ENCODE data around the gene RARRES1.

The RARRES1 gene

DNA sequence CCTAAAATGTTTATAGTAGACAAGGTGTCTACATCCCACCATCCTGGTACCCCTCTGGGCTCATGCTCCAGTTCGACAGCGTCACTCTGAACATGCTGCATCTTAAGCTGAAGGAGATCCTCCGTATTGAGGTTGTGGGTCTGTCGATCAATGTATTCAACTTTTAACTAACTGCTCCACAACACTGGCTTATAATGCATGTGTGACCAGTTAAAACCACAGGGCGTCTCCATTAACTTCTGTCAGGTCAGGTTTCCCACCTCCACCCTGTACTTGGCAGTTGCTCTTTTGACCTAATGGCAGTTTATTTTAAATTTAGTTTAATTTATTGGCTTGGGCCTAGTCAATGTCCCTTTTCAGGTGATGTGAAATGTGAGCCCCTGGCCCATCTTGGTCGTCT lies 17.8 kb upstream of the RARRES1 start:
- TF ChIP-seq, protein P1, sequence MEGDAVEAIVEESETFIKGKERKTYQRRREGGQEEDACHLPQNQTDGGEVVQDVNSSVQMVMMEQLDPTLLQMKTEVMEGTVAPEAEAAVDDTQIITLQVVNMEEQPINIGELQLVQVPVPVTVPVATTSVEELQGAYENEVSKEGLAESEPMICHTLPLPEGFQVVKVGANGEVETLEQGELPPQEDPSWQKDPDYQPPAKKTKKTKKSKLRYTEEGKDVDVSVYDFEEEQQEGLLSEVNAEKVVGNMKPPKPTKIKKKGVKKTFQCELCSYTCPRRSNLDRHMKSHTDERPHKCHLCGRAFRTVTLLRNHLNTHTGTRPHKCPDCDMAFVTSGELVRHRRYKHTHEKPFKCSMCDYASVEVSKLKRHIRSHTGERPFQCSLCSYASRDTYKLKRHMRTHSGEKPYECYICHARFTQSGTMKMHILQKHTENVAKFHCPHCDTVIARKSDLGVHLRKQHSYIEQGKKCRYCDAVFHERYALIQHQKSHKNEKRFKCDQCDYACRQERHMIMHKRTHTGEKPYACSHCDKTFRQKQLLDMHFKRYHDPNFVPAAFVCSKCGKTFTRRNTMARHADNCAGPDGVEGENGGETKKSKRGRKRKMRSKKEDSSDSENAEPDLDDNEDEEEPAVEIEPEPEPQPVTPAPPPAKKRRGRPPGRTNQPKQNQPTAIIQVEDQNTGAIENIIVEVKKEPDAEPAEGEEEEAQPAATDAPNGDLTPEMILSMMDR (conservative IDR thresholded peaks at IDR 0.05; ENCODE audit: low read depth, low read length), result no peak
- no peak for DNase-seq (ENCODE audit: low read depth)
- H3K4me3 ChIP-seq (ENCODE audit: low read depth, low read length), result no peak overlapping the region

DNA sequence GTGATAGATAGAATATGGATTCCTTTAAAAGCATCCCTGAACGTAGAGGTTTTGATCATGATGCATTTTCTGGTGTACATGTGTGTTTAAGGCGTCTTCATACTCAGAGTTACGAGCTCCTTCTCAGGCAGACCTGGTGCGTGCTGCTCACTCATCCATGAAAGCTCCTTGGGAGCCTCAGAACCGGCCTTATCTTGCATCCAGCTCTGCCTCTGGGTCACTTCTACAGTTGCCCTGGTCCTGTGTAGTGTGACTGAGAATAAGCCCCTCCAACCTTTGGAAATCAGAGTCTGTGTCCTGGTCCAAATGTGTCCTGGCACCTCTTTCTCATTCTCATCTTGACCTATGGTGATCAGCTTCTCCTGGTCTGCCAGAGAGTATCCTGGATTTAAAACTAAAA lies 17.3 kb upstream of the RARRES1 start:
- DNase-seq (ENCODE audit: low read depth), result no peak
- H3K4me3 ChIP-seq (ENCODE audit: low read depth, low read length), result no peak overlapping the region
- TF ChIP-seq, protein P1 (conservative IDR thresholded peaks at IDR 0.05; ENCODE audit: low read depth, low read length), result no peak

DNA sequence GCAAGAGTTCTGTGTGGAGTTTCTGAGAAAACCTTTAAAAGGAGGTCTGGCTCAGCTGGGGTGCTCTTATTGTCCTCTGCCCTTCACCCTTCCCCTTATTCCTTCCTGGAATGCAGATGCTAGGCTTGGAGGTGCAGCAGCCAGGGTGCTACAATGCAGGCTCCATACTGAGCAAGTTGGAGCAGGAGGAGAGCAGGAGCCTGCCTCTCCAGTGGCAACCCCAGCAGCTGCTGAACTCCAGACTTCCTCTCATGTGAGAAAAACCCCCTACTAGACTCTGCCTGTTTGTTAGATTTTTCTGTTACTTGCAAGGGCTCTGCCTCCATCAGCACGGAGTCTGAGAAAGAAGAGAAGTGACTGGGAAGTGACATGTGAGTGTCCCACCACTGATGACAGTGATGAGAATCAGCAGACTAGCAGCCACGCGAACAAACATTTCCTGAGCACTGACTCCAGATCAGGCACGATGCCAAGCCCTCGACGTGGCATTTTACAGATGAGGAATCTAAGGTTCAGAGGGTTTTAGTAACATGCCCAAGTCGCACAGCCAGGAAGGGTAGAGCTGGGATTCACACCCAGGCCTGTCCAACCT lies 16.1 kb upstream of the RARRES1 start:
- DNase-seq (ENCODE audit: low read depth), result peak; percentile 62
- no peak overlapping the region for H3K4me3 ChIP-seq (ENCODE audit: low read depth, low read length)
- TF ChIP-seq, protein P1 (conservative IDR thresholded peaks at IDR 0.05; ENCODE audit: low read depth, low read length), result no peak

DNA sequence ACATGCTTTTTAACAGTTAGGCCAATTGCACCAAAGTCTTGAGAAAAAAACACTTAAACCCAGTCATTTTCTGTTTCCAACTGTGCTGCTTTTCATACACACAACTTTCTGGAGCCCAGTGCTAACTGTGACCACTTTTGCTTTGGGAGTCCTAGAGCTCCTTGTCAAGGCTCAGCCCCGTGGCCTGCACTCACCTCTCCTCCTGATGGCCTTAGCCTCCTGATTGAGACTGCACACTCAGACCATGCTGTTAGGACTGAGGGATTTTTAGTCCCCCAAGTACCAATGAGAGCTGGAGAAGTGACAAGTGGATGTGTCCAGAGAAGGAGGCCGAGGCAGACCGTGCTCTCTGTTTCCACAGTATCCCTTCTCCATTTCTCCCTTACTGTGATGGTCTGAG lies 15.2 kb upstream of the RARRES1 start:
- H3K4me3 ChIP-seq (ENCODE audit: low read depth, low read length), result no peak overlapping the region
- DNase-seq (ENCODE audit: low read depth), result no peak
- TF ChIP-seq, protein P1 (conservative IDR thresholded peaks at IDR 0.05; ENCODE audit: low read depth, low read length), result no peak

DNA sequence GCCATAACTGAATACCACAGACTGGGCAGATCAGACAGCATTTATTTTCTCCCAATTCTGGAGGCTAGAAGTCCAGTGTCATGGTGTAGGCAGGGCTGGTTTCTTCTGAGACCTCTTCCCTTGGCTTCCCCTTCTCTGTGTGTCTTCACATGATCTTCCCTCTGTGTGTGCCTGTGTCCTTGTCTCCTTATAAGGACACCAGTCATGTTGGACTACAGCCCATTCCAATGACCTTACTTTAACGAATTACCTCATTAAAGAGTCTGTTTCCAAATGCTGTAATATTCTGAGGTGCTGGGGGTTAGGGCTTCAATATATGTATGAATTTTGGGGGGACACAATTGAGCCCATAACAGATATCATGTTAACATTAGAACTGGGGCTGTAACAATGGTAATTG lies 13.3 kb upstream of the RARRES1 start:
- TF ChIP-seq, protein P1 (conservative IDR thresholded peaks at IDR 0.05; ENCODE audit: low read depth, low read length), result no peak
- no peak for DNase-seq (ENCODE audit: low read depth)
- no peak overlapping the region for H3K4me3 ChIP-seq (ENCODE audit: low read depth, low read length)

DNA sequence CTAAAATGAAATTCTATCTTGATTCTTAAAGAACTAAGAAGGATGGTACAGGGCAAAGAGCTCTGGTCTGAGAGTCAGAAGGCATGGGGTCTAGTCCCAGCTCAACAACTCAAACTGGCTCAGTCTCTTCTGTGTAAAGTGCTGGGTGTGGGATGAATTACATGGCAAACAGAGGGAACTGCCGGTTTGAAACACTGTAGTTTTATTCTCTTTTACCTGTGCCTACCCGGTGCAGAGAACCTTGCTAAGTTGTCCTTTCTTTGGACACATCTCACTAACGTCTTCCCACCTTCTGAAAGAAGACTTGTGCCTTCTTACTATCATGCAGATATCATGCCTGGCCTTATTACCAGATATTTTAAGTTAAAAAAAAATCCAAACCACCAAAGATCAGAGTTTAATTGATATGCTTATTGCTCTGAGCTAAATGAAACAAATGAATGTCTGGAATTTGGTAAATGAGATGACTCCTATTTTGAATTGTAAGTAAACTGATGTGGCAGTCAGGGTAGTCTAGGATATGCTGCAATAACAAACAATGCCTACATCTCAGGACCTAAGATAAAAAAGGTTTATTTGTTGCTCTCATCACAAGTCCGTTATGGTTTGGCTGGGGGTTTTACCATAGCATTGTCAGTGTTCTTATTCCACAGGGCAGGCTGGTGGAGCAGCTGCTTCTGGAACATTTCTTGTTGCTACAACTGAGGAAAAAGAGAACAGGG lies 12.5 kb upstream of the RARRES1 start:
- DNase-seq (ENCODE audit: low read depth), result no peak
- TF ChIP-seq, protein P1 (conservative IDR thresholded peaks at IDR 0.05; ENCODE audit: low read depth, low read length), result no peak
- no peak overlapping the region for H3K4me3 ChIP-seq (ENCODE audit: low read depth, low read length)
